GM10266 (cell line): Measurements from ENCODE around the gene PHKG2.

Experiments used
- DNase-seq: peaks from one replicate; pipeline ENCODE4 v3.0.0; 2012; ENCODE audit errors: extremely low spot score
- CTCF ChIP-seq: IDR thresholded peaks from 2 replicates; pipeline ENCODE4 v1.5.1; 2012; ENCODE audit warnings: mild to moderate bottlenecking, low read depth; ENCODE audit not compliant: control insufficient read depth, insufficient read depth; ENCODE audit errors: missing control alignments

Gene PHKG2

GRCh38 chr16:30728899-30729672 is 19.1 kb upstream of the PHKG2 start:
- TF ChIP-seq CTCF = no peak
- DNase-seq = no peak

GRCh38 chr16:30731411-30731810 is 16.8 kb upstream of the PHKG2 start:
- DNase-seq = no peak
- TF ChIP-seq CTCF = no peak

GRCh38 chr16:30736995-30737793 is 11.0 kb upstream of the PHKG2 start:
- TF ChIP-seq CTCF = no peak

GRCh38 chr16:30737794-30738648 is 10.2 kb upstream of the PHKG2 start:
- DNase-seq = no peak
- TF ChIP-seq CTCF = no peak

More at GRCh38 chr16:30736995-30737793, 11.0 kb upstream of the PHKG2 start:
- no peak for DNase-seq

GRCh38 chr16:30738984-30739951 is 9.0 kb upstream of the PHKG2 start:
- DNase-seq = no peak
- no peak for TF ChIP-seq CTCF

GRCh38 chr16:30740364-30741251 is 7.6 kb upstream of the PHKG2 start:
- DNase-seq = no peak
- no peak for TF ChIP-seq CTCF
